Neural progenitor cell (in vitro differentiated cells): ENCODE measurements around the gene ARL5B. TPM values are rescaled to one million over a fixed set of nuclear protein-coding genes. Genes with fewer than 3 reads are reported as not detected.

Source experiments
- DNase-seq: peaks from one replicate; pipeline ENCODE4 v3.0.0-alpha.2; 2016; ENCODE audit warnings: low spot score
- H2AFZ ChIP-seq: fragments of 200-600 bp; sonication (generic); replicated peaks from 2 replicates; pipeline ENCODE4 v1.6.1; 2016; ENCODE audit warnings: antibody characterized with exemption
- H3F3A ChIP-seq: fragments of 200-600 bp; sonication (generic); 2 replicates; pipeline ENCODE4 v1.6.1; 2016; ENCODE audit warnings: antibody characterized with exemption, low read depth
- H3K27ac ChIP-seq: fragments of 200-600 bp; sonication (generic); 2 replicates; pipeline ENCODE4 v1.5.1; 2016; ENCODE audit warnings: mild to moderate bottlenecking
- H3K27me3 ChIP-seq: fragments of 200-600 bp; sonication (generic); 2 replicates; pipeline ENCODE4 v1.6.1; 2016; ENCODE audit warnings: mild to moderate bottlenecking, moderate library complexity
- H3K36me3 ChIP-seq: fragments of 200-600 bp; sonication (generic); 2 replicates; pipeline ENCODE4 v1.5.1; 2016
- H3K4me1 ChIP-seq: fragments of 200-600 bp; sonication (generic); 2 replicates; pipeline ENCODE4 v1.6.1; 2016; ENCODE audit warnings: mixed run types
- H3K4me2 ChIP-seq: fragments of 200-600 bp; sonication (generic); 2 replicates; pipeline ENCODE4 v1.6.1; 2016
- H3K4me3 ChIP-seq: fragments of 200-600 bp; sonication (generic); 2 replicates; pipeline ENCODE4 v1.5.1; 2016
- H3K79me2 ChIP-seq: fragments of 200-600 bp; sonication (generic); 2 replicates; pipeline ENCODE4 v1.6.1; 2016; ENCODE audit warnings: low read depth
- H3K9ac ChIP-seq: fragments of 200-600 bp; sonication (generic); 2 replicates; pipeline ENCODE4 v1.6.1; 2016
- H3K9me3 ChIP-seq: fragments of 200-600 bp; sonication (generic); 2 replicates; pipeline ENCODE4 v1.5.1; 2016; ENCODE audit warnings: low read depth
- H4K20me1 ChIP-seq: fragments of 200-600 bp; sonication (generic); 2 replicates; pipeline ENCODE4 v1.6.1; 2016; ENCODE audit warnings: low read depth
- H3K27ac Mint-ChIP-seq: 3 replicates; pipeline ENCODE4 v1.8.0; 2021; ENCODE audit warnings: mixed read lengths
- H3K27me3 Mint-ChIP-seq: 2 replicates; pipeline ENCODE4 v1.8.0; 2022; ENCODE audit warnings: low read depth, mild to moderate bottlenecking, inconsistent platforms, moderate library complexity, mixed read lengths; ENCODE audit not compliant: insufficient read depth
- H3K36me3 Mint-ChIP-seq: 3 replicates; pipeline ENCODE4 v1.8.0; 2021; ENCODE audit warnings: mixed read lengths
- H3K4me1 Mint-ChIP-seq: 3 replicates; pipeline ENCODE4 v1.8.0; 2021; ENCODE audit warnings: mixed read lengths
- H3K4me3 Mint-ChIP-seq: 3 replicates; pipeline ENCODE4 v1.8.0; 2021; ENCODE audit warnings: mild to moderate bottlenecking, moderate library complexity, mixed read lengths
- H3K9me3 Mint-ChIP-seq: 3 replicates; pipeline ENCODE4 v1.8.0; 2020; ENCODE audit warnings: mixed read lengths
- CTCF ChIP-seq: fragments of 200-600 bp; sonication (generic); IDR thresholded peaks from 2 replicates; pipeline ENCODE4 v1.5.1; 2017; ENCODE audit warnings: antibody characterized with exemption, mild to moderate bottlenecking
- EZH2 ChIP-seq: fragments of 200-600 bp; sonication (generic); IDR thresholded peaks from 2 replicates; pipeline ENCODE4 v1.6.1; 2017; ENCODE audit warnings: antibody characterized with exemption, mild to moderate bottlenecking, moderate library complexity
- EZH2phosphoT487 ChIP-seq: fragments of 200-600 bp; sonication (generic); IDR thresholded peaks from 2 replicates; pipeline ENCODE4 v1.6.1; 2017; ENCODE audit warnings: antibody characterized with exemption
- total RNA-seq: library from RNA; depleted of rRNA; stranded (reverse); fragments of >200 nt; gene quantifications from 2 replicates; pipeline ENCODE4 v1.2.3, GENCODE V29; 2015; ENCODE audit warnings: low replicate concordance

The ARL5B gene
- total RNA-seq, 1 donor from 2014 or later, result 108 TPM

- H3K36me3 Mint-ChIP-seq, result peaks cover 17% of the 10 kb centered on the region
- H3K27me3 Mint-ChIP-seq, result no peaks in the 10 kb centered on the region
- peaks cover 5% of the 10 kb centered on the region for H3F3A ChIP-seq
- H3K9me3 ChIP-seq, result no peaks in the 10 kb centered on the region
- peaks cover 20% of the 10 kb centered on the region for H3K4me1 ChIP-seq
- peak overlapping the region; percentile 71 for H2AFZ ChIP-seq
- peak; percentile 3 for DNase-seq
- peak overlapping the region; percentile 70 for H3K27ac ChIP-seq
- H3K9ac ChIP-seq, result peak overlapping the region; percentile 82
- H3K4me2 ChIP-seq, result peak overlapping the region; percentile 87
- peaks cover 2% of the 10 kb centered on the region for H3K9me3 Mint-ChIP-seq
- peak overlapping the region; percentile 96 for H3K27ac Mint-ChIP-seq
- H3K4me3 Mint-ChIP-seq, result peak overlapping the region; percentile 98
- peaks cover 14% of the 10 kb centered on the region for H3K4me1 Mint-ChIP-seq
- no peak for TF ChIP-seq CTCF
- no peak for TF ChIP-seq EZH2
- no peak for TF ChIP-seq EZH2phosphoT487
- H3K36me3 ChIP-seq, result no peaks in the 10 kb centered on the region
- H4K20me1 ChIP-seq, result peaks cover 30% of the 10 kb centered on the region
- H3K79me2 ChIP-seq, result peaks cover 55% of the 10 kb centered on the region
- peak overlapping the region; percentile 93 for H3K4me3 ChIP-seq
- H3K27me3 ChIP-seq, result no peaks in the 10 kb centered on the region
These were observed 733 bp upstream of the ARL5B start for GRCh38 chr10:18658271-18659124.

- peak; percentile 21 for DNase-seq
- H3K27ac Mint-ChIP-seq, result peak overlapping the region; percentile 99
- Histone ChIP-seq H4K20me1 (peaks cover 44% of the 10 kb centered on the region), H3K4me1 (peaks cover 20% of the 10 kb centered on the region), H3K79me2 (peaks cover 70% of the 10 kb centered on the region), H2AFZ (no peak overlapping the region), H3K27ac (peak overlapping the region; percentile 90), H3K9ac (peak overlapping the region; percentile 94), H3F3A (peaks cover 5% of the 10 kb centered on the region), H3K27me3 (no peaks in the 10 kb centered on the region), H3K4me2 (peak overlapping the region; percentile 87), H3K9me3 (no peaks in the 10 kb centered on the region), H3K36me3 (no peaks in the 10 kb centered on the region), H3K4me3 (peak overlapping the region; percentile 93)
- peaks cover 21% of the 10 kb centered on the region for H3K36me3 Mint-ChIP-seq
- peaks cover 2% of the 10 kb centered on the region for H3K9me3 Mint-ChIP-seq
- TF ChIP-seq EZH2 (no peak), CTCF (no peak), EZH2phosphoT487 (no peak)
- H3K4me3 Mint-ChIP-seq, result peak overlapping the region; percentile 98
- H3K27me3 Mint-ChIP-seq, result no peaks in the 10 kb centered on the region
- peaks cover 14% of the 10 kb centered on the region for H3K4me1 Mint-ChIP-seq
These were observed 746 bp downstream of the ARL5B start for GRCh38 chr10:18659819-18660535.

GRCh38 chr10:18660816-18661431 is 1.7 kb downstream of the ARL5B start:
- H3K27ac ChIP-seq, result no peak overlapping the region
- H2AFZ ChIP-seq, result no peak overlapping the region
- H3K4me3 ChIP-seq, result peak overlapping the region; percentile 93
- no peak overlapping the region for H3K27ac Mint-ChIP-seq
- H3K27me3 Mint-ChIP-seq, result no peaks in the 10 kb centered on the region
- peaks cover 21% of the 10 kb centered on the region for H3K36me3 Mint-ChIP-seq
- no peak for DNase-seq
- H3K4me3 Mint-ChIP-seq, result peak overlapping the region; percentile 79
- H3K4me2 ChIP-seq, result peak overlapping the region; percentile 87
- no peaks in the 10 kb centered on the region for H3K36me3 ChIP-seq
- H4K20me1 ChIP-seq, result peaks cover 54% of the 10 kb centered on the region
- H3K9me3 Mint-ChIP-seq, result peaks cover 2% of the 10 kb centered on the region
- peaks cover 21% of the 10 kb centered on the region for H3K4me1 ChIP-seq
- H3K9ac ChIP-seq, result no peak overlapping the region
- TF ChIP-seq EZH2 (no peak), EZH2phosphoT487 (no peak), CTCF (no peak)
- no peaks in the 10 kb centered on the region for H3K27me3 ChIP-seq
- H3K4me1 Mint-ChIP-seq, result peaks cover 14% of the 10 kb centered on the region
- peaks cover 80% of the 10 kb centered on the region for H3K79me2 ChIP-seq
- peaks cover 5% of the 10 kb centered on the region for H3F3A ChIP-seq
- H3K9me3 ChIP-seq, result no peaks in the 10 kb centered on the region
